Tongue (tissue), 2 donors: ENCODE data around the gene C1orf210. TPM values are rescaled to one million over a fixed set of nuclear protein-coding genes. Genes with fewer than 3 reads are reported as not detected.

Experiments
- DNase-seq: peaks from one replicate; pipeline ENCODE4 v3.0.0-alpha.2; 2015
- total RNA-seq: library from RNA; depleted of rRNA; stranded (reverse); fragments of >200 nt; gene quantifications from one replicate; pipeline ENCODE4 v1.2.3, GENCODE V29; 2014

C1orf210 gene
- total RNA-seq, 1 donor from 2014 or later = 1.0 TPM

- no peak for DNase-seq
Measured at GRCh38 chr1:43312212-43312623, 26.8 kb upstream of the C1orf210 start.

GRCh38 chr1:43311521-43311920 lies 26.1 kb upstream of the C1orf210 start:
- no peak for DNase-seq

GRCh38 chr1:43309405-43310025 lies 24.1 kb upstream of the C1orf210 start:
- no peak for DNase-seq

GRCh38 chr1:43308635-43309404 lies 23.4 kb upstream of the C1orf210 start:
- no peak for DNase-seq

GRCh38 chr1:43307458-43308158 lies 22.2 kb upstream of the C1orf210 start:
- no peak for DNase-seq

- DNase-seq = no peak
Measured at GRCh38 chr1:43306688-43307457, 21.5 kb upstream of the C1orf210 start.

GRCh38 chr1:43305926-43306687 lies 20.7 kb upstream of the C1orf210 start:
- DNase-seq = no peak

- no peak for DNase-seq
Measured at GRCh38 chr1:43305461-43305860, 20.1 kb upstream of the C1orf210 start.

- DNase-seq = no peak
Measured at GRCh38 chr1:43304771-43305300, 19.5 kb upstream of the C1orf210 start.

- DNase-seq = peak; percentile 23
Measured at GRCh38 chr1:43304314-43304681, 18.9 kb upstream of the C1orf210 start.

- DNase-seq = no peak
Measured at GRCh38 chr1:43303471-43304313, 18.3 kb upstream of the C1orf210 start.

- no peak for DNase-seq
Measured at GRCh38 chr1:43302721-43303470, 17.5 kb upstream of the C1orf210 start.

GRCh38 chr1:43302201-43302600 lies 16.8 kb upstream of the C1orf210 start:
- no peak for DNase-seq

GRCh38 chr1:43300378-43301094 lies 15.2 kb upstream of the C1orf210 start, which contains the start of gene TIE1:
TIE1 (plus strand) TSS chr1:43300982; CDS start chr1:43301072, 90 bp downstream.
- no peak for DNase-seq

GRCh38 chr1:43299101-43299500 lies 13.7 kb upstream of the C1orf210 start:
- DNase-seq = no peak

GRCh38 chr1:43298055-43298454 lies 12.7 kb upstream of the C1orf210 start:
- no peak for DNase-seq

- no peak for DNase-seq
Measured at GRCh38 chr1:43296207-43296606, 10.8 kb upstream of the C1orf210 start.

- no peak for DNase-seq
Measured at GRCh38 chr1:43294761-43295160, 9.4 kb upstream of the C1orf210 start.
